GM04504 (cell line): Measurements from ENCODE around the gene KCNJ6.
A peak's percentile ranks its signal among the peaks of the same experiment; 100 is the strongest.
"Not testable (repeated sequence)": the region's sequence is repeated elsewhere in the genome, so short reads cannot be mapped to it uniquely, and the experiment has no call there.

Source experiments
- DNase-seq: peaks from one replicate; pipeline ENCODE4 v3.0.0-alpha.2; 2012; ENCODE audit warnings: low read depth

KCNJ6 gene

DNA sequence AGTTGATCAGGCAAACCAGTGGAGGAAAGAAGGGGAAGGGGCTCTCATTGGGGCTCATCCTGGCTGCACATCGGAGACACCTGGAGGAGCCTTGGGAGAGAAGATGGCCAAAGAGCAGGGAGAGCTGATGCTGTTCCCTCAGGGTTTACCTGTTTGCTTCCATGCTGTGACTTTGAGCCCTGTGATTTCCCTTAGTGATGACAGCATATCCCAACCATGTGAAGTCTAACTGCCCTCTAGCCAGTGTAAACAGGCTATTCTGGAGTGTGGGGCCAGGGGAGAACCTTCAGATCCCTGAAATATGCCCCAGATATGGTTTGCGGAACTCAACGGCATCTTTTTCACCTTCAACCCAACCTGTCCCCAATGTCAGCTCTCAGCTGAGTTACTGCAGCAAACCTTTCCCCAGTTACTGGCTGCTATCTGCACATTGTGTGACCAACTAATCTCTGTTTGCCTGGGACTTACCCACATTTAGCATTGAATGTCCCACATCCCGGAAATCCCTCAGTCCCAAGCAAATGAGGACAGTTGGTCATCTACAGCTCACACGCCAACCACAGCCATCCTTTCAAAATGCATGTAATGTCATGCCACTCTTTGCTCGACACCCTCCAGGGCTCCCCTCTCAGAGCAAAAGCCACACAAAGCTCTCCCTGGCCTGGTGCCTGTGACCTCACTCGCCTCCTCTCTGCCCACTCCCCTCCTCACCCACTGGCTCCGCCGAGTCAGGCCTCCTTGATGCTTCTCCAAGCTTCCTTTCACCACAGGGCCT lies 242.3 kb downstream of the KCNJ6 start:
- no peak for DNase-seq

DNA sequence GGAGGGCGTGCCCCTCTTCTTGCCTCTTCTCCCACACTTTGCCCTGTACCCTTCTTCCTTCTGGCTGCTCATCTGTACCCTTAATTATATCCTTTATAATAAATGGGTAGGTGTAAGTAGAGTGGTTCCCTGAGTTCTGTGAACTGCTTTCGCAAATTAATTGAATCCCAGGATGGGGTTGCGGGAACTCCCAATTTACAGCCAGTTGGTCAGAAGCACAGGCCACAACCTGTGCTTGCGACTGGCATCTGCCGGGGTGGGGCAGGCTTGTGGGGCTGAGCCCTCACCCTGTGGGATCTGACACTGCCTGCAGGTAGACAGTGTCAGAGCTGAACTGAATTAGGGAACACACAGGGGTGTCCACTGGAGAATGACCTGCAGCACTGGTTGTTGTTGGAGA lies 244.9 kb downstream of the KCNJ6 start:
- DNase-seq = no peak

DNA sequence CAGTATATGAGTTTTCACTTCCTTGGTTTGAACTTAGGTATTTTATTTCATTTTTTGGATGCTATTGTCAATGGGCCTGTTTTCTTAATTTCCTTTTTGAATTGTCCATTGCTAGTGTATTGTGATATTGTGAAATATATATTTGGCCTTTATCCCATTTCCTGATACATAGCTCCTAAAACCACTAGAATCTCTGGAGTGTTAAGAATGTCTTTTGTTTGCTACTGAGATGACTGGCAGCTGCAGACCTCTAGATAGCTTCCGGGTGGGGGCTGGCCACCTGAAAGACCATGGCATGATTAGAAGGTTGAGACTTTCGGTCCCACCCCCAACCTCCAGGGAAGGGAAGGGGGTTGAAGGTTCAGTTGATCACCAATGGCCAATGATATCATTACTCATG lies 245.4 kb downstream of the KCNJ6 start:
- no peak for DNase-seq

DNA sequence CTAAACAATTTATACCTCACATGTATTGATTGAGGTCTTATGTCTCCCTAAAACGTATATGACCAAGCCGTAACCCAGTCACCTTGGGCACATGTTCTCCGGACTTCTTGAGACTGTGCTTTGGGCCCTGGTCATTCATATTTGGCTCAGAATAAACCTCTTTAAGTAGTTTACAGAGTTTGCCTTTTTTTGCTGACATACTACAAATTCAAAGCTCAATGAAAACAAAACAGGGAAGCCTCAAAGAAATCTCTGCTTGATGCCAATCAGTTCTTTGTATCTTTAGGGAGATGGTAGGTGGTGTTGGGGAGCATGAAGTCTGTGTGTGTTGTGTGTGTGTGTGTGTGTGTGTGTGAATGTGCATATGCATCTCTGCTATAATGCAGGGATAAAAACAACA lies 247.0 kb downstream of the KCNJ6 start:
- DNase-seq = no peak

DNA sequence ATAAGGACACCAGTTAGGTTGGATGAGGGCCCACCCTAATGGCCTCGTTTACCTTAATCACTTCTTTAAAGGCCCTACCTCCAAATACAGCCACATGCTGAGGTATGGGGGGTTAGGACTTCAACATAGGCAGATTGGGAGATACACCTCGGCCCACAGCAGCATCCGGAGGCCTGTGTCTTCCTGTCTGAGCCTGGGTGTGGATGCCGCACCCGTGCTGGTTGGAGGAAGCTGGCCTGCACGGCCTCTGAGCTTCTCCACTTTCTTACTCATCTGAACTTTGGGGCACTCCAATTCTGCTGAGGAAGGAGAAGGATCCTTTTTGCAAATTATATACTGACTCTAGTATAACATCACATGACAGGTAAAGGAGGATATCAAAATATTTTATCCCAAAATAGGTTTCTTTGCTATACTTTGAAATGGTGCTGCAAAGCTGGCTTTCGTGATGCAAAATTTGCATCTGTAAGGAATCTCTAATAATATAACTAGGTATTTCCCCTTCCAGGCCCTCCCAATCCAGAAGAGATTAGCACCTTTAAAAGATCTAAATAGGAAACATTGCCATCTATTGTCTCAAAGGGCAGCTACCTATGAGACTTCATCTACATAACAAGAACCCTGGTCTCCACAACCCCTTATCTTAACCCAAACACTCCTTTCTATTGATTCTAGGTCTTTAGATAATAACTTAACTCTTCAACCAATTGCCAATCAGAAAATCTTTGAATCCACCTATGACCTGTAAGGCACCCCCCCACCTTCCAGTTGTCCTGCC lies 247.6 kb downstream of the KCNJ6 start:
- DNase-seq = no peak

GRCh38 chr21:37667380-37667779 lies 248.9 kb downstream of the KCNJ6 start:
- no peak for DNase-seq

- no peak for DNase-seq
Observed at GRCh38 chr21:37665230-37666024, 250.8 kb downstream of the KCNJ6 start.

GRCh38 chr21:37662227-37662626 lies 254.0 kb downstream of the KCNJ6 start:
- not testable (repeated sequence) for DNase-seq

- DNase-seq = no peak
Observed at GRCh38 chr21:37660709-37661108, 255.5 kb downstream of the KCNJ6 start.

GRCh38 chr21:37659874-37660273 lies 256.4 kb downstream of the KCNJ6 start:
- no peak for DNase-seq

DNA sequence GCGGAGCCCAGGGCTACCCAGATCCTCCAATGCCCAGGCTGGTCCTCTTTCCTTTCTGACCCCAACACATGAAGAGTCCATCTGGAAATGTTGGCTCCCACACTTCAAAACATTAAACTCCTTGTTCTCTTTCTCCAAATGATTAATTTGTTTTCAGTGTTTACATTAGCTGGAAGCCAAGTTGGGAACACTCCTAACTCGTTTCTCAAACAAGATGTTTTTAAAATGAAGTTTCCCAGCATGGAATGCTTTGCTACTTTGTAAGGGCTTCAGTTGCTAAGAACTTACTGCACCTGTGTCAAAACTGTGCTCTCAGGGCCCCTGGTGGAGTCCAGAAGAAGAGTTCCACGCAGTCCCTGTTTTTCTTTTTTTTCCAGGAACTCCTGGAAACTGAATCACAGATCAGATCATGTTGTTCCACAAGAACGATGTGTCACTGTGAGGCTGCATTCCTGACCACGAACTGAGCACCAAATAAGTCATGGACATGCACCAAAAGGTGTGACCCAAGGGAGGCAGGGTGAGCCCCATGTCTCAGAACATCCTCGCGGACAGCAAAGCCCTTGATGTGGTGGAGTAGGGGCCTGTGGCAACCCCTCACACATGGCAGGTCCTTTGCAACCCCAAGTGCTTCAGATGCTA lies 257.3 kb downstream of the KCNJ6 start:
- DNase-seq = peak; percentile 43

GRCh38 chr21:37658121-37658816 lies 258.0 kb downstream of the KCNJ6 start:
- no peak for DNase-seq

DNA sequence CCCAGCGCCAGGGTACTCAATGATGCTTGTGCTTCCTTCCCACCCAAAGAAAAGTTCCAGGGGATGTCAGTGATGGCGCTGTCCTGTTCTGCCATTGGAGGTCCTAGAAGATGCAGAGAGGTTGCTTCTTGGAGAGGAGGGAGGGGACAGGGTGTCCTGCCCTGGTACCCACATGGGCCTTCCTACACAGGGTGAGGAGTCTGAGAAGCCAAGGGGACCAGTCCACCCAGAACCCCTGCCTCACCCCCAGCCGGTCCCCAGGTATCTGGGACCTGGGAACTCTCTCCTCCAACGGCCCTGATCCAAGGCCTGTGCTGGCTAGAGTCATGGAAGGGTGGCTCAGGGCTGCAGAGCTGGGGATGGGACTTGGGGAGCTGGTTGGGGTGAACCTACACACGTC lies 259.4 kb downstream of the KCNJ6 start:
- no peak for DNase-seq

GRCh38 chr21:37655611-37656300 lies 260.5 kb downstream of the KCNJ6 start:
- DNase-seq = no peak

- DNase-seq = no peak
Observed at GRCh38 chr21:37654596-37654995, 261.7 kb downstream of the KCNJ6 start.

DNA sequence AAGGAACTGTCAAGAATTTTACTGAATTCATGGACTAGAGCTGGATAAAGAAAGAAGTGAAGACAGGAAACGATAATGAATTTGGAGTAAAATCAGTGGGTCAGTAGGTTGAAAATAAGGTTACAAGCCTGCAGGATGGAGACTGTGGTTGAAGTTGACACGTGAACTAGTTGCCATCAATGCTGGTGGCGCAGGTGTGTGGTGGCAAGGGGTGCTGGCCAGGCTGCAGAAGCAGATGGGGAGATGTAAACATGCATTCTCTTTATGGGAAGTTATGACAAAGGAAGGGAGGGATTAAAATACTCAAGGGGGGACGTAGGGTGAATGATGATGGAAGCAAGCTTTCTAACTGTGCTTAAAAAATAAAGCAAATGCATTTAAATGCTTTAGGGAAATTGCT lies 263.1 kb downstream of the KCNJ6 start:
- DNase-seq = no peak

- no peak for DNase-seq
Observed at GRCh38 chr21:37647781-37648180, 268.5 kb downstream of the KCNJ6 start.

DNA sequence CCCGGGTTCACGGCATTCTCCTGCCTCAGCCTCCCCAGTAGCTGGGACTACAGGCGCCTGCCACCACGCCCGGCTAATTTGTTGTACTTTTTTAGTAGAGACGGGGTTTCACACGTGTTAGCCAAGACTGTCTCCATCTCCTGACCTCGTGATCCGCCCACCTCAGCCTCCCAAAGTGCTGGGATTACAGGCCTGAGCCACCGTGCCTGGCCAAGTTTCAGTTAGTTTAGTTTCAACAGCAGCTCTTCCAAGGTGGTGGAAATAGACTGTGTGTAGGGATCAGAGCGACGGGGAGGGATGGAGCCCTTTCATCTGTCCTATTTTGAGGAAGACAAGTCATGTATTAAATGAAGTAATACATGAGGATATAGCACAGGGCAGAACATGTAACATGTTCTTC lies 269.5 kb downstream of the KCNJ6 start:
- not testable (repeated sequence) for DNase-seq

- no peak for DNase-seq
Observed at GRCh38 chr21:37645848-37646247, 270.4 kb downstream of the KCNJ6 start.

DNA sequence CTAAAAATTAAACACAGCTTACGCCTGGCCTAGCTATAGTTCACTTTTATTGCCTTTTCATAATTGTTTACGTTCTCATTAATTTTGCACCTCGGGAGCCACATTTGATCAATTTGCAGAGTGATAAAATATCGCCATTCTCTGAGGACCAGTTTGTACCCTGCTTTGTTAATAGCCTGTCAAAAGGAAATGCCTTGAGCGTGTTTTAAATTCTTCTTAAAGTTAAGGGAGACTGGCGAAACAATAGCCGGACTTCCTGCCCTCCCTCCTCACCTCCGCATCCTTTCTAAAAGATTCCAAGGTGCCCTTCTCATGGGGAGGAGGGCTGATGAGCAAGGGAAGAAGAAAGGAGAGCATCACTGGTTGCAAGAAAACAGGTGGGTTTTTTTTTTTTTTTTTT lies 271.6 kb downstream of the KCNJ6 start:
- DNase-seq = no peak

DNA sequence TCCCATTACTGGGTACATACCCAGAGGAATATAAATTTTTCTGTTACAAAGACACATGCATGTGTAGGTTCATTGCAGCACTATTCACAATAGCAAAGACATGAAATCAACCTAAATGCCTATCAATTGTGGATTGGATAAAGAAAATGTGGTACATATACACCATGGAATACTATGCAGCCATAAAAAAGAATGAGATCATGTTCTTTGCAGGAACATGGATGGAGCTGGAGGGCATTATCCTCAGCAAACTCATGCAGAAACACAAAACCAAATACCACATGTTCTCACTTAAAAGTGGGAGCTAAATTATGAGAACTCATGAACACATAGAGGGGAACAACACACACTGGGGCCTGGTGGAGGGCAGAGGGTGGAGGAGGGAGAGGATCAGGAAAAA lies 272.4 kb downstream of the KCNJ6 start:
- not testable (repeated sequence) for DNase-seq
